IPS-18c (cell line): ENCODE measurements around the gene DNM3.

ENCODE experiments used
- H3K4me3 ChIP-seq: 2 replicates; pipeline ENCODE4 v1.7.0; 2013; ENCODE audit warnings: low read depth, mild to moderate bottlenecking, low read length, moderate library complexity; ENCODE audit not compliant: insufficient read depth
- H3K9me3 ChIP-seq: one replicate; pipeline ENCODE4 v1.6.1; 2013; ENCODE audit warnings: mild to moderate bottlenecking, low read length, moderate library complexity; ENCODE audit not compliant: control insufficient read depth, insufficient read depth

The DNM3 gene

DNA sequence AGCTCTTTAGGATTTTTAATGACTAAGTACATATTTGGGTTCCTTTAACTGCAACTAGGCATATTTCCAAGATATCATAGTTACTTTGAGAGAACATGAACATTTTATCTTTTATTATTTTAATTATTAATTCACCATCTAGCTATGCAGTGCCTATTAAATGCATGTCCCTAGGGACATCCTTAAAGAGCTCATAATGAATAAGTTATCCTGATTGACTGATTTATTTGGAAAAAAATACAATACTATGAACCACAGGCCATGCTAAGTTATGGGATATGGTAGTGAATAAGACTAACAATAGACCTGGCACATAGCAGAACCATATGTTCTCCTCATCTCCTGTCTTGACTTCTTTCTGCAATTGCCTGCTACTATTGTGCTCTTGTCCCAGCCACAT is 562.8 kb downstream of the DNM3 start:
- Histone ChIP-seq H3K9me3 (no peaks in the 10 kb centered on the region), H3K4me3 (no peak overlapping the region)

DNA sequence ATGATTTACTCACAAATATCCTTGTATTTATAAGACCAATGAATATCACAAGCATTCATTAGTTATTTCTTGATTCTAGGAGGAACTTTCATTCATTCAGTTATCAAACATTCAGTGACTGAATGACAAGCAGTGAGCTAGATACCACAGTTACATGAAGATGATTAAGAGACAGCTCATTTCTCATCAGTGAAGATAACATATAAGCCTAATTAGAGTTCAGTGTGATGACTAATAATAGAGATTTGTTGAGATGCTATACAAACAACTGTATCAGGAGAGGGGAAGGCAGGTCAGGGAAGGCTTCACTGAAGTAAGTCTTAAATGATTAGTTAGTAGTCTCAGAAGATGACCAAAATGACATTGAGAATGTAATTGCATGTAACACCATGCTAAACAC is 564.6 kb downstream of the DNM3 start:
- Histone ChIP-seq H3K9me3 (no peaks in the 10 kb centered on the region), H3K4me3 (no peak overlapping the region)

DNA sequence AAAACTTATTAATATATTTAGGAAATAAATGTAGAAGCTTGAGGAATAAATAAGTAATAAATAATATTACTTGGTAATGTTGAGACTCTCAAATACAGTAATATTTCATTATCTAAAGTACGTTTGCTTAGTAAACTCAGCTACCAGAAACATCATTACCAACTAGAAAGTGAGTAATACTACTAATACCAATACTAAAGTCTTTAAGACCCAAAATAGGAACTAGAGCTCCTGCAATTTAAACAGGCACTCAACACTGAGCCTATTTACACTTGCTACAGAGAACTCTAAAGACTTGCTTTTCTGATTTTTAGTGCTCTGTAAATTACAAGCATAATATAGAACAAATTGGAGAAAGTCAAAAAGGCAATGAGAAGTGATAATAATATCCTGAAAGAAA is 565.7 kb downstream of the DNM3 start:
- Histone ChIP-seq H3K9me3 (no peaks in the 10 kb centered on the region), H3K4me3 (no peak overlapping the region)

DNA sequence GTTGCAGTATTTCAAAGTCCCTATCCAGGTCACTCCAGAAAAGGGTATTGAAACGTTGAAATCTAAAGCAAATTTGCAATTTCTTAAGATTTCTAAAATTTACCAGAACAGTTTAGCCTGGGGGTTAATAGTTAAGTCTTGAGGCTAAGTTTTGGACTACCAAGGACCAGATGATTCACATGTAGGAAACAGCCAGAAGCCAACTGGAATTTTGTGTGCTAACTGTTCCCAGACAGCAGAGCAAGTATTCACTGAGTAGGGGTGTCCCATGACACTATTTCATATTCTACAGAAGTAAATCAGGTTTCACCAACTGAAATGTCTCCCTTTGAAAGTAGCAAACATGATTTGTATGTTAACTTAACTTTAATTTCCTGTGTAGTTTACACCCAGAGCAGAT is 567.7 kb downstream of the DNM3 start:
- Histone ChIP-seq H3K9me3 (no peaks in the 10 kb centered on the region), H3K4me3 (no peak overlapping the region)

DNA sequence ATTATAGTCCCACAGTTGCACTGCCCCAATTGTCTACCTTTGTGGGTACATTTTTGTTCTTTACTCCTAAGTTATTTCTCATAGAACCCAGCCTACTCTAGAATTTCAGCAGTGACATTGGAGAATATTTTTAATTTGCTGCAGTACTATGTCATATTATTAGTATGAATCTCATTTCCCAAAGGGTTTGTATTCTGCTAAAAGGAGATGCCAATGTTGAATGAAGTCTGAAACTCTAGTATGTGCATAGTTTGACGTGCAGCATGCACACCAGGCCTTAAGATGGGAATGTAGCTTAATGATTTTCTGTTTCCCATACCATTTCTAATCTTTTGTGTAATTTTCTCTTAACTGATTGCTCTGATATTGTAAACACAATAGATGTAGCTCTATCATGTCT is 568.7 kb downstream of the DNM3 start:
- no peaks in the 10 kb centered on the region for H3K9me3 ChIP-seq
- no peak overlapping the region for H3K4me3 ChIP-seq

DNA sequence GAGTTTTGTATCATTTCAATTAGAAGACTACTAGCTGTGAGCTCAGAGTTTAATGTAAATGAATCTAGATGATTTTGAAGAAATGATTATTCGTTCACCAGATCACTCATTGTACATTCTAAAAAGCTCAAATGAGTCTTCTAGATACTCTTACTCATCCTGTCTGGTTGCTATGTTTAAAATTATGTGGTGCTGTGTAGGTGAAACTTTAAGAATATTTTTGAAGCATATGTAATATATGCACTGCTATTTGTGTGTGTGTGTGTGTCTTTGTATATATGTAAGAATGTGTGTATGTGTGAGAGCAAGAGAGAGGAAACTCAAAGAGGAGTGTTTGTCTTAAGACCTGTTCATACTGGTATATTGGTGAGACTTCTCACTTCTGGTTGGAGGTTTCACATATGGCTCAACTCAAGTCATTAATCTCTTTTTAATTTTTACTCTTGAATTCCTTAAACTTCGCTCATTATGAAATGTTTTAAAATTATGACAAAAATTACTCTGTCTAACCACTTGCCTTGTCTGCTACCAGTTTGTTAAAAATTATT is 570.6 kb downstream of the DNM3 start:
- H3K4me3 ChIP-seq: no peak overlapping the region

DNA sequence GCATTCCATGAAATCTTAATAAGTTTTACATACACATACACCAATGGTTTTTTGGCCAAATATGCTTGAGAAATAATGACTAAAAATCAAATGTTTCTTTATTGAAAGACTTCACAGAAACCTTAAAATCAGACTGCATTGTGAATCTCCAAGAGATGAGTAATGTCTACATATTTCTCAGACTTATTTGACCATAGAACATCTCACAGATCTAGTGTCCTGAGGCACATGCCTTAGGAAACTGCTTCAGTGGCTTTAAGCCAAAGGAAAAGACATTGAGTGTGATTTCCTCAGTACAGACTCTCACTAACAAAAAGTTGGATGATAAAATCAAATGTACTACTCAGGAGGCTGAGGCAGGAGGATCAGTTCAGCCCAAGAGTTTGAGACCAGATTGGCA is 573.0 kb downstream of the DNM3 start:
- no peak overlapping the region for H3K4me3 ChIP-seq
- H3K9me3 ChIP-seq: no peaks in the 10 kb centered on the region

More for the DNA sequence above, 570.6 kb downstream of the DNM3 start:
- no peaks in the 10 kb centered on the region for H3K9me3 ChIP-seq

DNA sequence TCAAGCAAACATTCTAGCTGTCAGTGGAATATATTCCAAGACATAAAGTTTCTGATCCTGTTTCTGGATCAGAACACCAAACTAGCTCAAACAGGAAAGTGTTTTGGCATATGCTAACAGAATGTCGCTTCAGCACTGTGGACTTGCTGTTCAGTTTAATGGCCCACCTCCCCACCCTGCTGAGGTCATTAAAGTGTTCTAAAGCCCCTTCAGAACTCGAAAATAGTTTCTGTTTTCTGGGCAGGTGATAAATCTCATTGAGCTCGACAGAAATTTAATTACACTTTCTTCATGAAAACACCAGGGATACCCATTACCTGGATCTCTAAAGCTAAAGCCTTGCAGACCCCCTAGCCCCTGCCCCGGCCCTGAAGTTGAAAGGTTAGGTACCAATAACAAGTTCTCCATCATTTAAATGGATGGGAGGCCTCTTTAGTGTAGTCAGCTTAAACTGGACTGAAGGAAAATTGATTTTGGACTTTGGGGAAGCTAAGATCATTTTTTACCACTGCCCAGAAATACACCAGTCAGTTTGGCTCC is 575.3 kb downstream of the DNM3 start:
- H3K4me3 ChIP-seq: no peak overlapping the region
- no peaks in the 10 kb centered on the region for H3K9me3 ChIP-seq

DNA sequence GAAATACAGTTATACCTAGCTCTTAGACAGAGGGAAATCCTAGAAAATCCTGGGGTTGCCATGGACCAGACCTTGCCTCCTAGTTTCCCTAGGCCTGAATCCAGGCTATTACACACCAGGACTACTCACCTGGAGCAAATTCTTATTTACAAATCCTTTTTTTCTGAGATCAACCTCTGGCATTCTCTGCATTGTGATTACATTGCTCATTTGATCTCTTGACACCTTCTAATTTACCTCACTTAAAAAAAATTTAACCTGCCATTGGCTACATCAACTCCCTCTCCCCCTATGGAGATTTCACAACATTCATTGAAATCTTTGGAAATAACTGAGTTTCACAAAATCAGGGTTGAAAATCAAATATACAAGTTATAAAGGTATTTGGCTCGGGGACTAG is 576.3 kb downstream of the DNM3 start:
- H3K4me3 ChIP-seq: no peak overlapping the region

DNA sequence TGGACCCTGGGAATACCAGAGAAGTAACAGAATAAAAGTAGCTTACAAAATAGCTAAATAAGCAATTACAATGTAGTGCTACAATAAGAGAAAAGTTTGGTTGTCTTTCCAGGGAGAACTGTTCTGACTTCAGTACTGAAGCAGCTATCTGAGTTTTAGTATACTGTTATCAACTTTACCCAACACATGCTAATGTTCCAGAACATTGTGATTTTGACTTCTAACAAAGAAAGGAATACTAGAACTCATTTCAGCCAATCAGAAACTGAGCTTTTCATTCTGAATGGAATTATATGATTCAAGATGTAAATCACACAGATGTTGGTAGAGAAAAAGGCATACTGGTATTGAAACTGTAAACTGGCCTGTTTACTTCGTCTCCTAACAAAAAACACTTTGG is 579.1 kb downstream of the DNM3 start, which contains the start of gene C1orf105:
Gene C1orf105 (plus strand): TSS at position 301 of the 400 bp plus-strand sequence. CDS start 201 bp downstream, outside the sequence.
- Histone ChIP-seq H3K4me3 (no peak within 1 kb of the TSS), H3K9me3 (no peaks in the 10 kb centered on the region)

More for the DNA sequence above, 576.3 kb downstream of the DNM3 start:
- no peaks in the 10 kb centered on the region for H3K9me3 ChIP-seq

DNA sequence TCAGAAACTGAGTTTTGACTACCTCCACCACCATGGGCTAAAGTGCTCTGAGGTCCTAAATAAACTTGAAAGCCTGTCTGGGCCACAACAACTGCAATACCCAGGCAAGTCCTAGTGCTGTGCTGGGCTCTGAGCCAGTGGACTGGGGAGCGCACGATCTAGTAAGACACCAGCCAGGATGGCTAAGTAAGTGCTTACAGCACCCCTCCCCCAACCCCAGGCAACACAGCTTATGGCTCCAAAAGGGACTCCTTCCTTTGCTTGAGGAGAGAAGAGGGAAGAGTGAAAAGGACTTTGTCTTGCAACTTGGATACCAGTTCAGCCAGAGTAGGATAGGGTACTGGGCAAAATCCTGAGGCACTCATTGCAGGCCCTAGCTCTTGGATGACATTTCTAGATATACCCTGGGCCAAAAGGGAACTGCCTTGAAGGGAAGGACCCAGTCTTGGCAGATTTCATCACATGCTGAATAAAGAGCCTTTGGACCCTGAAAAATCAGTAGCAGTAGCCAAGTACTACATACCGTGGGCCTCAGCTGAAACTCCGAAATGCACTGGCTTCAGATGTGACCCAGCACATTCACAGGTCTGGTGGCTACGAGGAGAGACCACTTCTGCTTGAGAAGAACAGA is 580.8 kb downstream of the DNM3 start:
- no peak overlapping the region for H3K4me3 ChIP-seq
- H3K9me3 ChIP-seq: no peaks in the 10 kb centered on the region

DNA sequence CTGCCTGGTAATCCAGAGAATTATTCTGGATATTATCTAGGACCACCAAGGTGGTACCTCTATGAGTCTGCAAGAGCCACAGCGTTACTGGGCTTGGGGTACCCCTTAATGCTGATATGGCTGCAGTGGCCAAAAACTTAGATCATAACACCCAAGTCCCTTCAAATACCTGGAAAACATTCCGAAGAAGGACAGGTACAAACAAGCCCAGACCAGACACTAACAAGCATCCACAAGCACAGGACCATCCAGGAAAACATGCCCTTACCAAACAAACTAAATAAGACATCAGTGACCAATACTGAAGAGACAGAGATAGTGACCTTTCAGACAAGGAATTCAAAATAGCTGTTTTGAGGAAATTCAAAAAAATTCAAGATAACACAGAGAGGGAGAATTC is 582.0 kb downstream of the DNM3 start:
- no peaks in the 10 kb centered on the region for H3K9me3 ChIP-seq
- no peak overlapping the region for H3K4me3 ChIP-seq

DNA sequence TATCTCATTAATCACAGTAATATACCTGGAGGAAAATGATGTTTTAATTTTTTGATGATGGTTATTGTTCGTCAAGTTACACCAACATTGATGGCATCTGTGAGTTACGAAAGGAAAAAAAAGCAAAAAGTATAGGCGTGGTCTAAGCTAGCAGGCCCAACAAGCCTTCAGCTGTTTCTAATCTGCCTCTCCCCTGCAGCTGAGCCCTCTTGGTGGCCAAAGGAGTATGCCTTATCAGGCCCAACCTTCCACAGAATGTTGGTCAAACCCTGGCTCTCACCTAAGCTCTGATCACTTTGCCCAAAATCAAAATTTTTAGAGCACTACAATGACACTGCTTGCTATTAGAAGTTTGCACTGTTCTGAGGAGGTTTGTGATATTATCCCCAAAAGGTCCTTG is 584.0 kb downstream of the DNM3 start:
- Histone ChIP-seq H3K9me3 (no peaks in the 10 kb centered on the region), H3K4me3 (no peak overlapping the region)

DNA sequence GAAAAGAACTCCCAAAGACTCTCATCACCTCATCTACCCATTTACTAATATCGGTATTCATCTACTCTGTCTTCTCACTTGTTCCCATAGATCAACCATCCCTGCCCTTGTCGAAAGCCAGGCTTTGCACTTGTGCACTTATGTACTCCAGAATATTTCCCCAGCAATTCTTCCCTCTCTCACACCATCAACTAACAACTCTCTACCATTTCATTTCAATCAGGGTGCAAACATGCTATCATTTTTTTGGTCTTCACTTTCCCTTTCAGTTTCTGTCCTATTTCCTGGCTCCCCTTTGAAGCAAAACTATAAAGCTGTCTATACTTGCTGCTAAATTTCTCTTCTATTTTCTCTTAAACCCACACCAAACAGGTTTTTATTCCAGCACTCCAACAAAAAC is 585.9 kb downstream of the DNM3 start:
- no peaks in the 10 kb centered on the region for H3K9me3 ChIP-seq
- no peak overlapping the region for H3K4me3 ChIP-seq

DNA sequence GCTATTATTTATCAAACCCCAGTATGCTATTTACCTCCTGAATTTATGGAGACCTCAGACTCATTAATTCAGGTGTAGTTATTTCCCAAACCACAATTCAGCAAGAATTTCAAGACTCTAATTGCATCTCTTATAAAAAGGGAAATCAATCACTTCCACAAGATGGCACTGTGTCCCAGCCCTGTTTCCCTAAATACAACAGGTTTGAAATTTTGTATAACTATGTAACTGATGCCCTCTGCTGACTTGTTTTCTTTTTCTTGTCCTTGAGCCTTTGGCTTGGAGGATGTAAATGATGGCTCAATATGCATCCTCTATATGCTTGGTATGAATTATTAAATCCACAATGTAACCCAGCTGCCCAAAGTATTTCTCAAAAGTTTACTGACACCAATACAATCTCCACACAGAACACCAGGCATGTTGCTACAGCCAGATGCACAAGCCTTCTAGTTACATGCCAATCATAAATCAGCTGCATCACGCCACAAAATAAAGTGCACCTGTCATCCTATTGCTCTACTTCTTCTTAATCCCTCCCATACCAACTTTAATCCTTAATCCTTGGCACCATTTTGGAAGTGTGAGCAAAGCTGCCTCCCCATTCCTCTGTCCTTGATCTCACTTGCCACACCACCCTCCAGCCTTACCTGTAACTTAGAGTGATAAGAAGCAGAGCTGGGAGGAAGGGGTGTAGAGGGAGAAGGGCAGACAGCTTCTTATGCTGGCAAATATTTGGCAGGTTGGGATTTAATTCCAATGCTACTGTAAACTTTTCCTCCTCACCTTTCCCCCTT is 588.2 kb downstream of the DNM3 start:
- H3K4me3 ChIP-seq: no peak overlapping the region
- H3K9me3 ChIP-seq: no peaks in the 10 kb centered on the region

DNA sequence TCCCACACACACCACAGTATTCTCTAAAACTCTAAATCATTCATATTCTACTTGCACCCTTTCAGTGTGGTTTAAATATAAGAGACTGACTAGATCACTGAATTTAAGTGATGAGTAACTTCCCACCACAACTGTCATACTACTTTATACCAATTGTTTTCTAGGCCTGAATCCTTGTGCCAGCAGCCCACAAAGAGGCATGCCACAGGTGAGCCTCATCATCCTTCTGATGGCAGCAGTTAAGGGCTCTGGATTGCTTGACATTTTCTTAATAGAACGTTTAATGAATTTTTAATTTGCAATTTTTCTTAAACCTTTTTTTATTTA is 588.8 kb downstream of the DNM3 start:
- no peaks in the 10 kb centered on the region for H3K9me3 ChIP-seq
- no peak overlapping the region for H3K4me3 ChIP-seq

DNA sequence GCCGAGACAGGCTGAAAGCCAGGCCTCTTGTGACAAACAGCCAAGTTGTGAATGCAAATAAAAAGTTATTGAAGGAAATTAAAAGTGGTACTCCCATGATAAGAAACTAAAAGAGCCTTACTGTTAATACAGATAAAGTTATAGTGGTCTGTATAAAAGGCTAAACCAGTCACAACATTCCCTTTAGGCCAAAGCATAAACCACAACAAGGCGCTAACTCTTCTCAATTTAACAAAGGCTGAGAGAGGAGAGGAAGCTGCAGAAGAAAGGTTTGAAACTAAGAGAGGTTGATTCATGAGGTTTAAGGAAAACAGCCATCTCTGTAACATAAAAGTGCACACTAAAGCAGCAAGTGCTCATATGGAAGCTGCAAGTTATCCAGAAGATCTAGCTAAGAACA is 589.9 kb downstream of the DNM3 start:
- Histone ChIP-seq H3K4me3 (no peak overlapping the region), H3K9me3 (no peaks in the 10 kb centered on the region)

DNA sequence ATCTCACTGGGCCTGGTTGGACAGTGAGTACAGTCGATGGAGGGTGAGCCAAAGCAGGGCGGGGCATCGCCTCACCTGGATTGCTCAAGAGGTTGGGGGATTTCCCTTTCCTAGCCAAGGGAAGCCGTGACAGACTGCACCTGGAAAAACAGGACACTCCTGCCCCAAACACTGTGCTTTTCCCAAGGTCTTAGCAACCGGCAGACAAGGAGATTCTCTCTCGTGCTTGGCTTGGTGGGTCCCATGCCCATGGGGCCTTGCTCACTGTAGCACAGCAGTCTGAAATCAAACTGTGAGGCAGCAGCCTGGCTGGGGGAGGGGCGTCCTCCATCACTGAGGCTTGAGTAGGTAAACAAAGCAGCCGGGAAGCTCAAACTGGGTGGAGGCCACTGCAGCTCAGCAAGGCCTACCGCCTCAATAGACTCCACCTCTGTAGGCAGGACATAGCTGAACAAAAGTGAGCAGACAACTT is 590.5 kb downstream of the DNM3 start:
- no peaks in the 10 kb centered on the region for H3K9me3 ChIP-seq
- peak overlapping the region; percentile 15; the same call in 1 of the 2 replicates for H3K4me3 ChIP-seq
